Measurements from ENCODE around the gene HCFC1R1. TPM values are rescaled to one million over a fixed set of nuclear protein-coding genes. Genes with fewer than 3 reads are reported as not detected.
A peak's percentile ranks its signal among the peaks of the same experiment; 100 is the strongest.

HCFC1R1 gene
- total RNA-seq, 1 experiment from 2014 or later: 61.3 TPM

DNA sequence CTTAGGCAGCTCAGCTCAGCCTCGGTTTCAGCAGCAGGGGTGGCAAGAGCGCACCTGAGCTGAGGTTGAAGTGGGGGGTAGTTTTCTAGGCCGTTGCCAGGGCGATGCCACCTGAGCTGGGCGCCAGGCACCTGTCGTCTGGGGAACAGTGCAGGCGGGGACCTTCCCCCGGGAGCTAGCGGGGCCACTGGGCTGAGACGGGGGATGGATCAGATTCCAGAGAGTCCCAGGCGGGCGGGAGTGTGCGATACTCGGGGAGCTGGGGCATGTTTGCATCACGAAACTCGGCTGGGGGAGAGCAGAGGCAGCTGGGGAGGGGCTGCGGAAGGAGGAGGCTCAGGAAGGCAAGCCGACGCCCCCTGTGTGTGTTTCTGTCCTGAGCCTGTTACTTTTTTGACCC is 11.5 kb downstream of the HCFC1R1 start:
- no peaks in the 10 kb centered on the region for H3K79me1 ChIP-seq (ENCODE audit: insufficient read depth, low read depth, low read length, poor library complexity, severe bottlenecking)
- no peak for DNase-seq
- 0 out of 2 replicates have a peak overlapping the region, but pooled peaks have one; percentile 4 for H3K14ac ChIP-seq (ENCODE audit: insufficient read depth, low read length)
- no peaks in the 10 kb centered on the region for H3K27me3 ChIP-seq (ENCODE audit: insufficient read depth, low read length)
- H4K8ac ChIP-seq (replicated peaks; ENCODE audit: insufficient read length, low read depth, low read length): no peak overlapping the region
- H2BK5ac ChIP-seq (ENCODE audit: insufficient read length, low read length): no peak overlapping the region
- no peak overlapping the region for H3K56ac ChIP-seq (ENCODE audit: insufficient read length, low read depth, low read length)
- H3K79me2 ChIP-seq (ENCODE audit: insufficient read depth, low read length): peaks cover 9% of the 10 kb centered on the region; the same call in 1 of the 2 replicates
- no CpG with 5 or more reads among the region's 19 CpGs for WGBS (ENCODE audit: extremely low coverage, insufficient read length, low lambda C conversion rate)
- peak overlapping the region; percentile 37 for H3K4me2 ChIP-seq (ENCODE audit: insufficient read depth, insufficient read length, low read length)
- H2BK15ac ChIP-seq (ENCODE audit: low read depth, low read length): no peak overlapping the region
- H3K9ac ChIP-seq (ENCODE audit: extremely low read depth, insufficient read length, low read length): no peak overlapping the region
- no peak overlapping the region for H2AFZ ChIP-seq (ENCODE audit: low read length)
- H2BK20ac ChIP-seq (ENCODE audit: low read depth, low read length, poor library complexity, severe bottlenecking): no peak overlapping the region
- no peak overlapping the region for H2BK120ac ChIP-seq (ENCODE audit: low read depth, low read length, poor library complexity, severe bottlenecking)
- H4K91ac ChIP-seq (ENCODE audit: insufficient read length, low read depth, low read length): no peak overlapping the region
- no peak overlapping the region for H2AK5ac ChIP-seq (ENCODE audit: insufficient read length, low read length)
- Mint-ChIP-seq H3K4me3 (peak overlapping the region; percentile 51 to 79), H3K9me3 (no peaks in the 10 kb centered on the region), H3K4me1 (peaks cover 58 to 87% of the 10 kb centered on the region in 2 experiments), H3K27me3 (ENCODE audit: low read depth) (peaks cover 6% of the 10 kb centered on the region), H3K36me3 (ENCODE audit: insufficient read depth in 1 of 3, low read depth in 3 of 3) (peaks cover 21 to 31% (median 29%) of the 10 kb centered on the region in 3 experiments), H3K27ac (peak overlapping the region; percentile 61 to 76 (median 75); a peak in 4 of 7 replicates)
- no peak overlapping the region for H3T11ph ChIP-seq (ENCODE audit: low read length)
- TF ChIP-seq, protein P1, sequence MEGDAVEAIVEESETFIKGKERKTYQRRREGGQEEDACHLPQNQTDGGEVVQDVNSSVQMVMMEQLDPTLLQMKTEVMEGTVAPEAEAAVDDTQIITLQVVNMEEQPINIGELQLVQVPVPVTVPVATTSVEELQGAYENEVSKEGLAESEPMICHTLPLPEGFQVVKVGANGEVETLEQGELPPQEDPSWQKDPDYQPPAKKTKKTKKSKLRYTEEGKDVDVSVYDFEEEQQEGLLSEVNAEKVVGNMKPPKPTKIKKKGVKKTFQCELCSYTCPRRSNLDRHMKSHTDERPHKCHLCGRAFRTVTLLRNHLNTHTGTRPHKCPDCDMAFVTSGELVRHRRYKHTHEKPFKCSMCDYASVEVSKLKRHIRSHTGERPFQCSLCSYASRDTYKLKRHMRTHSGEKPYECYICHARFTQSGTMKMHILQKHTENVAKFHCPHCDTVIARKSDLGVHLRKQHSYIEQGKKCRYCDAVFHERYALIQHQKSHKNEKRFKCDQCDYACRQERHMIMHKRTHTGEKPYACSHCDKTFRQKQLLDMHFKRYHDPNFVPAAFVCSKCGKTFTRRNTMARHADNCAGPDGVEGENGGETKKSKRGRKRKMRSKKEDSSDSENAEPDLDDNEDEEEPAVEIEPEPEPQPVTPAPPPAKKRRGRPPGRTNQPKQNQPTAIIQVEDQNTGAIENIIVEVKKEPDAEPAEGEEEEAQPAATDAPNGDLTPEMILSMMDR (conservative IDR thresholded peaks at IDR 0.05): no peak
- no peak overlapping the region for H4K5ac ChIP-seq (ENCODE audit: insufficient read length, low read depth, low read length)
- peaks cover 22% of the 10 kb centered on the region for H3K23me2 ChIP-seq (ENCODE audit: insufficient read length, low read depth, low read length, poor library complexity, severe bottlenecking)
- H4K20me1 ChIP-seq (ENCODE audit: control insufficient read depth, insufficient read depth, insufficient read length): no peaks in the 10 kb centered on the region
- peaks cover 2% of the 10 kb centered on the region; the same call in 1 of the 2 replicates for H3K4me1 ChIP-seq (ENCODE audit: insufficient read depth, low read length)
- peak overlapping the region; percentile 40 for H3K18ac ChIP-seq (ENCODE audit: insufficient read length, low read depth, low read length)
- H3K9me3 ChIP-seq (ENCODE audit: control insufficient read depth, low read depth, low read length): no peaks in the 10 kb centered on the region
- no peak overlapping the region for H2BK12ac ChIP-seq (ENCODE audit: insufficient read length, low read depth, low read length)
- no peak overlapping the region for H3K4ac ChIP-seq (ENCODE audit: low read depth, low read length)
- H3K27ac ChIP-seq (ENCODE audit: insufficient read length, low read depth, low read length): no peak overlapping the region
- no peak overlapping the region for H3K23ac ChIP-seq (ENCODE audit: insufficient read length, low read depth, low read length)

Measured in H9 (cell line).